NCI-H226 (cell line): ENCODE results near the gene ATP6V0A1.
"Not testable (repeated sequence)": the region's sequence is repeated elsewhere in the genome, so short reads cannot be mapped to it uniquely, and the experiment has no call there.

Source experiments
- DNase-seq: peaks from one replicate; pipeline ENCODE4 v3.0.0-alpha.2; 2015

The ATP6V0A1 gene

DNA sequence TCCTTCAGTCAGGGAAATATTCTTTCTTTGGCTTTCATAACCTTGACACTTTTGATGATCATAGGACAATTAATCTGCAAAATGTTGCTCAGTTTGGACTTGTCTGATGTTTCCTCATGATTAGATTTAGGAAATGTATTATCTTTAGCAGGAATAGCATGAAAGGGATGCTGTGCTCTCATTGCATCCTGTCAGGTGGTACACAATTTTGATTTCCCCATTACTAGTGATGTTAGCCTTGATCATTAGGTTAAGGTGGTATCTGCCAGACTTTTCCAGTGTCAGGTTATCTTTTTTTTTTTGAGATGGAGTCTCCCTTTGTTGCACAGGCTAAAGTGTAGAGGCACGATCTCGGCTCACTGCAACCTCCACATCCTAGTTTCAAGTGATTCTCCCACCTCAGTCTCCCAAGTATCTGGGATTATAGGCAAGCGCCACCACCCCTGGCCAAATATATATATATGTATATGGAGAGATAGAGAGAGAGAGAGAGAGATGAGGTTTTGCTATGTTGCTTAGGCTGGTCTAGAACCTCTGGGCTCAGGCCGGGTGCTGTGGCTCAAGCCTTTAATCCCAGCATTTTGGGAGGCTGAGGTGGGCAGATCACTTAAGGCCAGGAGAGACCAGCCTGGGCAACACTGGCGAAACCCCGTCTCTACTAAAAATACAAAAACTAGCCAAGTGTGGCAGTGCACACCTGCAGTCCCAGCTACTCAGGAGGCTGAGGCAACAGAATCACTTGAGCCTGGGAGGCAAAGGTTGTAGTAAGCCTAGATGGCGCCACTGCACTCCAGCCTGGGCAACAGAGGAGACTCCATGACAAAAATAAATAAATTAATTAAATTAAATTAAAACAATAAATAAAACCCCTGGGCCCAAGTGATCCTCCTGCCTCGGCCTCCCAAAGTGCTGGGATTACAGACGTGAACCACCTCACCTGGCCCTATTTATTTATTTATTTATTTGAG is 19.8 kb upstream of the ATP6V0A1 start:
- DNase-seq: no peak

DNA sequence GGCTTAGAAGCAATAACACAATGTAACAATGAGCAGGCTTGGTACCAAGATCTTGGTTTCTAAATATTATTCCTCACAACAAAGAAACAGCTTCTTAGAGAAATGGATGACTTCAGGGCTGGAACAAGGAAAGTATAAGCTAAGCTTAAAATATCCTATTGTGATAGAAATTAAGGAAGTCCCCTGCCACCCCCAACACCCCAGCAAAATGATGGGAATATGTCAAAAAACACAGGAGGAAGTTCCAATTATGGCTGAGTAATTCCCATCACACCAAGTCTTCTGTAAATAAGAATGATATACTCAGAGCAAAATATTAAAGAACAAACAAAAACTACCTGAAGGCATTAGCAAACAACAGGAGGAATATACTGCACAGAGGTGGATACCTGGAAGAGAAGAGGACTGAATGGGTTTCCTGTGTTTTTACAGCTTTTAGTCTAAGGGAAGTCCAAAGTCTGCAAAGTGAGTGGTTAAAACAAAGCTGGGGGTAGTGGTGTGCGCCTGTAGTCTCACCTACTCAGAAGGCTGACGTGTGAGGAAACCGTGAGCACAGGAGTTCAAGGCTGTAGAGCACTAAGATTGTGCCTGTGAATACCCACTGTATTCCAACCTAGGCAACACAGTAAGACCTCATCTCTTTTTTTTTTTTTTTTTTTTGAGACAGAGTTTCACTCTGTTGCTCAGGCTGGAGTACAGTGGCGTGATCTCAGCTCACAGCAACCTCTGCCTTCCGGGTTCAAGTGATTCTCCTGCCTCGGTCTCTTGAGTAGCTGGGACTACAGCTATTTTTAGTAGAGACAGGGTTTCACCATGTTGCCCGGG is 17.1 kb upstream of the ATP6V0A1 start:
- no peak for DNase-seq

DNA sequence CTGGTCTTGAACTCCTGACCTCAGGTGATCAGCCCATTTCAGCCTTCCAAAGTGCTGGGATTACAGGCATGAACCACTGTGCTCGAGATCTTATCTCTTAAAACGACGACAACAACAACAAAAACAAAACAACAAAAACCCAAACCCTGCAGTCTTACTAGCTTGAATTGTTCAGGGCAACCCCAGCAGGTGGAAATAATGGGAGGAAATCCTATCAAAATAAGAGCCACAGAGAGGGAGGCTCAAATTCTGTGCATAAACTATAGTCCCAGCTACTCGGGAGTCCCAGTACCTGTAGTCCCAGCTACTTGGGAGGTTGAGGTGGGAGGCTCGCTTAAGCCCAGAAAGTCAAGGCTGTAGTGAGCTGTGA is 16.5 kb upstream of the ATP6V0A1 start:
- no peak for DNase-seq

DNA sequence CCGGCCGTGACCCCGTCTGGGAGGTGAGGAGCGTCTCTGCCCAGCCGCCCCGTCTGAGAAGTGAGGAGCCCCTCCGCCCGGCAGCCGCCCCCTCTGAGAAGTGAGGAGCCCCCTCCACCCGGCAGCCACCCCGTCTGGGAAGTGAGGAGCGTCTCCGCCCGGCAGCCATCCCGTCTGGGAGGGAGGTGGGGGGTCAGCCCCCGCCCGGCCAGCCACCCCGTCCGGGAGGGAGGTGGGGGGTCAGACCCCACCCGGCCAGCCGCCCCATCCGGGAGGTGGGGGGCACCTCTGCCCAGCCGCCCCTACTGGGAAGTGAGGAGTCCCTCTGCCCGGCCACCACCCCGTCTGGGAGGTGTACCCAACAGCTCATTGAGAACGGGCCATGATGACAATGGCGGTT is 9.5 kb upstream of the ATP6V0A1 start:
- DNase-seq: not testable (repeated sequence)

DNA sequence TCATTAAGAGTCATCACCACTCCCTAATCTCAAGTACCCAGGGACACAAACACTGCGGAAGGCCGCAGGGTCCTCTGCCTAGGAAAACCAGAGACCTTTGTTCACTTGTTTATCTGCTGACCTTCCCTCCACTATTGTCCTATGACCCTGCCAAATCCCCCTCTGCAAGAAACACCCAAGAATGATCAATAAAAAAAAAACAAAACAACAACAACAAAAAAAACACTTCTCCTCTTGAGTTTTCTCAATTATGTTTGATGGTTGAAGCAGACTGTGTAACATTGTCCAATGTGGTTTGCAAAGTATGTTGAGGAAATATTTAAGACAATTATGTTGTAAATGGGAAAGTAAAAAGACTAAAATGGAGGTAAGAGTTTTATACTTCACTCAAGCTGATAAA is 8.8 kb upstream of the ATP6V0A1 start:
- not testable (repeated sequence) for DNase-seq

DNA sequence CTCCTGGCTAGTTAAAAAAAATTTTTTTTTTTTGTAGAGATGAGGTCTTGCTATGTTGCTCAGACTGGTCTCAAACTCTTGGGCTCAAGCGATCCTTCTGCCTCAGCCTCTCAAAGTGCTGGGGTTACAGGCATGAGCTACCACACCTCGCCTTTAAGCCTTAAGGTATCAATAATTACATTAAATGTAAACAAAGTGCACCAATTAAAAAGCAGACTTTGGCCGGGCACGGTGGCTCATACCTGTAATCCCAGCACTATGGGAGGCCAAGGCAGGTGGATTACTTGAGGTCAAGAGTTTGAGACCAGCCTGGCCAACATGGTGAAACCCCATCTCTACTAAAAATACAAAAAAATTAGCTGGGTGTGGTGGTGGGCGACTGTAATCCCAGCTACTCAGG is 7.4 kb upstream of the ATP6V0A1 start:
- DNase-seq: not testable (repeated sequence)

DNA sequence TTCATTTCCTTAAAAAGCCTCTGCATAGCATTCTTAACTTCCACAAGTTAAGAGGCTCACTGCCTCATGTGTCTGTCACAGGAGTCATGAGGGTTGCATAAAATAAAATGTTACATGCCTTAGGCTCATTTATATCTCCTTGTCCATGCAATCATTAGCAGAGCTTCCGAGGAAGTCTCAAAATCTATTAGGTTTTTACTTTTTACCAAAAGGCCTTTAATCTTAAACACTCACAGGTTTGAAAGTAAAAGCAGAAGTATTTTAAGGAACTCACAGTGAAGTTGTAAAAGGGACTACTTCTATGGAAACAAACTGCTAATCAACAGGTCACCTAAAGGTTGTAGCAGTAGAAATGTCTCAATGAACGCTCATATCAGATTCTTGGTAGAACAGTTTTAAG is 5.2 kb upstream of the ATP6V0A1 start:
- DNase-seq: no peak

DNA sequence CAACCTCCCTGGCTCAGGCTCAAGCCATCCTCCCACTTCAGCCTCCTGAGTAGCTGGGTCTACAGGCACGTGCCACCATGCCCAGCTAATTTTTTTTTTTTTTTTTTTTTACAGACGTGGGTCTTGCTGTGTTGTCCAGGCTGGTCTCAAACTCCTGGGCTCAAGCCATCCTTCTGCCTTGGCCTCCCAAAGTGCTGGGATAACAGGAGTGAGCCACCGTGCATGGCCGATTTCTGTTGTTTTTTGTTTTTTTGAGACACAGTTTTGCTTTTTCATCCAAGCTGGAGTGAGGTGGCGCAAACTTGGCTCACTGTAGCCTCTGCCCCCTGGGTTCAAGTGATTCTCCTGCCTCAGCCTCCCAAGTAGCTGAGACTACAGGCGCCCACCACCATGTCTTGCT is 3.7 kb upstream of the ATP6V0A1 start:
- DNase-seq: not testable (repeated sequence)

DNA sequence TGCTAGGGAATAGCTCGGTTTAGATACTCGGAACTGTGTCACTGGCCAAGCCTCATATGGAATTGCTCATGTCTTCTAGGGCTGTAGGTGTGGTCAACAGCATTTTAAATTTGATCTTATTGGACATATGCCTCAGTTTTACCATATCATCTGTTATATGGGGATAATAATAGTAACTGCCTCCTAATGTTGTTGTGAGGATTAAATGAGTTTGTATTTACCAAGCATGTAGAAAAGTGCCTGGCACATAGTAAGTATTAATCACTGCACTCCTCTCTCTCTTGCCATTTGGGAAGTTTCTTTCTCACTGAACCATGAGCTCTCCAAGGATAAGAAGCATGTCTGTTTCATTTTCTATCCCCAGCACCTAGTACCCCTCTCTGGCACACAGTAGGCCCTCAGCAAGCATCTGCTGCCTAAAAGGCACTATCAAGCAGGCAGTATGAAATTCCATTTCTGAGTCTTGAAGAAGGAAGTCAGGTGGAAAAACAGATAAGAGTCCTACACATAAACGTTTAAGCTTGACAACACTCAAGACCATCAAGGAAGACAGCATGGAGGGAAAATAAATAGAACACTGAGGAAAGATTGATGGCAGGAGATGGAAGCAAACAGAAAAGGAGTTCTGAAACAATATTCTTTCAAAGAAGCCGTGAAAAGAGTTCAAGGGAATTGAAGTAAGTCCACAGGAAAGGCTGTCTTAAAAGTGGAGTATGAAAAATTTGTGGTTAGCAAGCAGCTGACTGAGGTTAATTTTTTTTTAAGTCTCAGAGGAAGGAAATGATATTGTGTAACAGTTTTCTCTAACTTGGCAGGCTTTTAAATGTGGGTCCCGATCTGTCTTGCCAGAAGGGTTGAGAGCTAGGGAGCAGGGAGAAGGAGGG is 2.2 kb upstream of the ATP6V0A1 start:
- peak; percentile 73 for DNase-seq

DNA sequence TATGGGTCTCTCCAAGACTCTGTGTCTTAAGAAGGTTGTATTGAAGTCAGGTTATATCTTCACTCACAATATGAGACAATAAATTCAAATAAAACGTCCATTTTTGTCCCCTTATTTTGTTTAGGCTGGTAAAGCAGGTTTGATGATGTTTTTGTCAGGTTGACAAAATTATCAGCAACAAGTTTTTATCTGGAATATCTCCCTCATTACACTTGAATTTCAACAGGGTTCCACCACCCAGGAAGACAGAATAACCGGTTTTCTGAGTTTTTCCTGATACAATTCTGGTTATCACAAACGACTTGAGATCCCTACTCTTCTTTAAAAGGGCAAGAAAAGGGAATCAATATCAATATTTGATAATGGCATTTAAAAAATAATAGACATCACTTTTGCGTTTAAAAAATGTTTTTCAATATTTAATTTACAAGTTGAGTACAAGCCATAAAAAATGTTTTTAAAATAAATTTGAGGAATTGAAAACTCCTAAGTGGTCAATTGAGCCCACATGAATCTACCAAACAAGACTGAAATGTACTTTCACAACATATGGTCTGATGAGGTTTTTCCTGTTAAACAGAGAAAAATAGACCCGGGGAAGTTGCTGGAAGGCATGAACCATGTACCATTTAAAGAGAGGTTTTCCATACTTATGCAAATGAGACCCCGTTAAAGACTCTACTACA is 1.4 kb upstream of the ATP6V0A1 start:
- DNase-seq: no peak

DNA sequence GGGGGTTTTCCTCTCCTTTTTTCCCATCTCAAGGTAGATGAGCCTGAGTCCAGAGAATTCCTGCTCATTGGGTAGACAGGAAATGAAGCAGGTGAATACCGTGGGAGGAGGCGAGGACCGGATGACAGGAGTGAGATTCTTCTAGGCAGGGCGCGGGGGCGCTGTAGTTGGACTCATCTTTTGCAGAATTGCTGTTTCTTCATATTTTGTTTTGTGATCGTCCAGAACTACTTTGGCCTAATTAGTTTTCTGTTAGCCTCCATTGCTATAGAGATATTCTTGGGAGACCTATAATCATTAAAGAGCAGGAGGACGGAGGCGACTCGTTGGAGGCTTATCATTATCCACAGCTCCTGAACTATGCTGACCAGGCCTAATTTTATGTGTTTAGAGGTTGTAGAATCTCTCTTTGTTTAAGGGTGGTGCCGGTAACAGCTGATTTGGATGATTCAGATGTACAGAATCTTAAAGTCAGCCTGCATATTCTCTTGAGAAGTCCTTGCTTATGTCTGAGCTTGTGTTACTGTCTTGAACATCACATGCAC is 650 bp downstream of the ATP6V0A1 start:
- DNase-seq: peak; percentile 59

DNA sequence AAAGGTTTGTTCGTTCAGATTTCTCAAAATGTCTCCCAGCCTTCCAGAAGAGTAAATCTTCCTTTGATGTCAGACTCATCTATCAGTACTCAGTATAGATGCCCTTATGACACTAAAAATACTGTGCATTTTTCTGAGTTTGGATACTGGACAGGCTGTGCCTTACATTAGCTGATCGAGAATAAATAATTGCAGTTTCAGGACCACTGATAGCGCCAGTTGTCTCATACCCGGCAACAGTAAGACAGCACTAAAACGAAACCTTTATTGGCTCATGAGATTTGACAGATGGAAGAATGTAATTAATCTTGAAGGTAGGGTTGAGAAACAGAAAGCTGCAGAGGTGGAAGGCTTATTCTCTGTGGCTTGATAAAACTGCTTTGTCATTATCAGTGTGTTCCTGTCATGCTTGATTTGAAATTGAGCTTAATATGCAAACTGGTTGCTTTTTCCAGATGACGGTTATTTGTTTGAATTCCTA is 1.2 kb downstream of the ATP6V0A1 start:
- DNase-seq: peak; percentile 65

DNA sequence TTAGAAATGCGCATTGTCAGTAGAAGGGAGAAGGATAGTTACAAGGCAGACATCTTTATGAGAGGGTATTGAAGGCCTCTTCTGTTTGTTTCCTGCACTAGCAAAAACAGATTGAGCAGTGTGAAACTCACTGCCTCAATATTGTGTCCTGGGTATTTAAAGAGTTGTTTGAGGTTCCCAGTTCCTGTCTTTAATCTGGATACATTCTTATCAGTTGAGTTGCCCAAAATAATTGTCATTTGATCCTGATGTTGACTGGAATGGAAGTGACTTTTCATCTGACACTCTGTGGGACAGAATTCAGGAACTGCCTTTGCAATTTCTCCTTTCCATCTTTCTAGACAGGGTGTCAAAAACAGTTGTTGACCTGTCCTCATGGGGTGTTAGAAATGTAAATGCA is 1.7 kb downstream of the ATP6V0A1 start:
- DNase-seq: no peak

DNA sequence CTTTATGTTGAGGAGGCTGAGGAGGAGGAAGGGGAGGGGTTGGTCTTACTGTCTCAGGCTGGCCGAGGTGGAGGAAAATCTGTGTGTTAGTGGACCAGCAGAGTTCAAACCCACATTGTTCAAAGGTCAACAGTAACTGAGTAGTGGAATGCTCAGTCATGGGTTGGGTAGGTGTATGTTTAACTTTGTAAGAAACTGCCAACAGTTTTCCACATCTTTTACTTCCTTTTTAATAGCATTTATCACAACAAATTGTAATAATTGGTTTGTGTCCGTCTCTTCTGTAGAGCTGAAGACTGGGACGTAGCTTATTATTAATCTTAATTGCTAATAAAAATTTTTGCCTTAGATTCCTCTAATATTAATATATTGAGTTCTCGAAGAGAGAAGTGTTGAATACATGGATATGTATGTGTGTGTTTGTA is 5.3 kb downstream of the ATP6V0A1 start:
- no peak for DNase-seq

DNA sequence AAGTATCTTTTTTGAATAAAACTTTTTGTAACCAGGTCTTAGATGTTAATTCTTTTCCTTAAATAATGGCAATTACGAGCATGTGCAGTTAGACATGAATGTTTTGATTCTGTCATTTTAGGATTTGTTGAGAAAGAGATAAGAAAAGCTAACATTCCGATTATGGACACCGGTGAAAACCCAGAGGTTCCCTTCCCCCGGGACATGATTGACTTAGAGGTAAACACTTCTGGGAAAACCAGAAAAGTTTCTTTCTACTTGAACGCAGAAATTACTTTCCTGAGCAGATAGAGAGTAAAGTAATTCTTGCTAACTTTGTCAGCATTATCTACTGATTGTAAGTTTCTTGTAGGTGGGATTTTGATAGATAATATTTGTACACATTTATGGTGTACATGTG is 9.2 kb downstream of the ATP6V0A1 start:
- DNase-seq: no peak

DNA sequence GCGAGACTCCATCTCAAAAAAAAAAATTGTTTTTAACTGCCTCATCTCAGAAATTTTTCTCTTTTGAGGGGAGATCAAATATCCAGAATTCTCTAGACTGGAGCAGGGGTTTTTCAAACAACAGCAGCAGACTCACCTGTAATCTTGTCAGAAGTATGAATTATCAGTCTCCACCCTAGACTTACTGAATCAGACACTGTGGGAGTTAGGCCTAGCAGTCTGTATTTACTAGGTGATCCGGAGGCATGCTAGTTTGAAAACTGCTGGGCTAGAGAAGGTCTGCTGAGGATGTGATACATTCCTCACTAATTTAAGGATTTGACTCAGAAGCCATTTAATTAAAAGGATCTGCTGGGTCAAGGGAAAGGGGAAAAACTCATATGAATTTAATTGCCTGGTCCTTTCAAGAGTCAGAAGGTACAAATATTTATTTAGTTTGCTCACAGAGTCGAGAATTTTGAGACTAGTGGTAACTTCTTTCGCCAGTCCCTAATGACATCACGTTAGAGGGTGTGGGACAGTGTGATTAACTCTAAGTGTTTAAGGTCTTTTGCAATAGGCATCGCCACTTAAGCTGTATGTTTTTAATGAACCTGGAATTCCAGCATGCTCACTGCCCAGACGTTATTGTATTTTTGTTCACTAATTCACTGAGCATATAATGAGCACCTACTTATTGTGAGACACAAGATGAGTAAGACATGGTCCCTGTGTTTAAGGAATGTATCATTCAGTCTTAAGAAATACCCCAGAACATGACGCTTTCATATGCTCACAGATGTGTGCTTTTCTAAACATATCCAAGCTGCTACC is 14.2 kb downstream of the ATP6V0A1 start:
- DNase-seq: no peak

DNA sequence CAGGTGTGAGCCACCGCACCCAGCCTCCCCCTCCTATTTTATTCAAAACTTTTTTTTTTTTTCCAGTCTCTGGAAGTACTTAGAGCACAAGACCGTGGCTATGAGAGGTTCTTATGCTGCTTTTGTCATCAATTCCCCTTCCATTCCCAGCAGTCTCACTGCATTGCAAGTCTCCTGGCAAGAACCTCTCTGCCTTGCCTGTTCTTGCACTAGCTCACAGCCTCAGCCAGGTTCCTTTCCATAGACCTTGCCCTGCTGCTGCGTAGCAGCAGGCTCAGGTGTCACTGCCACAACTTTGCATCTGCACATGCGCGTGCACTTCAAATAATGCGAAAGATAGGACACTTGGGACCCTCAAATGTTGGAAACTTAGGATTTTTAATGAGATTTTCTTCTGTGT is 15.6 kb downstream of the ATP6V0A1 start:
- no peak for DNase-seq

DNA sequence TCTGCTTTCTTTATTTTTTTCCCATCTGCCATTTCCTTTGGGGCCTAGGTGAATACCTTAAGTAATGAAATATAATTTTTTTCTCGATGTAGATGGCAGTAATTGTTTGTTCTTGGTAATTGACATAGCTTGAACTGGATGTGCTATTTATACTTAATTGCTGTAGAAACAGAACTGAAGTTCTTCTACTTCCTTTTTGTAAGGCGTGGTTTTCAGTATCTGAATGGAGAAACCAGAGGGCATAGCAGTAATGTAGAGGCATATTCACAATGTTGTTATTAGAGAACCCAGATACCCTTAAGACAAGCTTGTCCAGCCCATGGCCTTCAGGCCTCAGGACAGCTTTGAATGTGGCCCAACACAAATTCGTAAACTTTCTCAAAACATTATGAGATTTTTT is 16.4 kb downstream of the ATP6V0A1 start:
- no peak for DNase-seq

DNA sequence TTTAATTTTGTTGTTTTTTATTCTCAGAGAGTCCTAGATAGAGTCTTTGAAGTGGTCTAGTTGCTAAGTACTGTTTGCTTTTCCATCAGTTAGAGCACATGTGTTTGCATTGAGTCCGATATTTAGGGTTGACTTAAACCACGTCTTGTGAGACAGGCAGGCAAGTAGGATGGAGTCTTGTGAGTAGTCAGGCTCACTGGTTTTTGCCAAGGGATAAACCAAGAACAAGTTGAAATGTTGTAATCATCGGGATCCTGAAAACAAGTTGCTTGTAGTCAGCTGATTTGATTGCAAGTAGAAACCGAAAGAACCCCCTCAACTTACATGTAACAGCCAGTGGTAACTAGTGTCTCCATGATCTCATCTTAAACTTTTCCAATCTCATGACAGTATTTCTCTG is 17.2 kb downstream of the ATP6V0A1 start:
- DNase-seq: no peak

DNA sequence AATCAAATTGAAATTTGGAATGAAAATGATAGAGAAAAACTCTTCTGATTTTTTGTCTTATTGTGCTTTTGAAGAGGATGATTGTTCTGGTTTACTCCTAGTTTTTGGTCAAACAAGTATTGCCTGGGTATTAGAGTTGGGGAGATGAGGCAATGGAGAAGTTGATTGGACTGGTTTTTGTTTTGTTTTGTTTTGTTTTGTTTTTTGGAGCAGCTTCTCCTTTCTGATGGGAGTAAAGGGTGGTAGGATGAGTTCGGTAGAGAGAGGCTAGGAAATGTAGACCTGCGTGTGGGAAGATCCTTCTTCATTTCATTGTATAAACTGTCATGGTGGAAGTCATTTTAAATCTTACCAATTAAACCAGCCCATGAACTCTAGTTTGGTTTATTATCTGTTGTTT is 17.7 kb downstream of the ATP6V0A1 start:
- no peak for DNase-seq

DNA sequence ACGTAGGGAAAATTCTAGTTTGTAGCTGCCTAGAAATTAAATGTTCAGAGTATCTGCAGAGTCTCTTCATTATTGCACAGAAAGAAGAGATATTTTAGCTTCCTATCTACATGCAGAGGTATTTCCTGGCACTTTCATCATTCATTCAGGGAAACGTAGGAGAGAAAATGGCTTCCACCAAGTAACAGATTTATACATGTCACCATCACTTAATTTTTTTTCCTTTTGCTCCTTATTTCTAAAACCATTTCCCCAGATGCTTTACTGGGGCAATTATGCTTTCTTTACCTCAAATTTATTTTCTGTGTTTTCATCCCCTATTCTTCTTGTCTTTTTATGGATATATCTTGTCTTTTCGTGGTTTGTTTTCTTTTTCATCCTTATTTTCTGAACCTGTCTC is 18.5 kb downstream of the ATP6V0A1 start:
- no peak for DNase-seq
